Testis (tissue), 5 donors: ENCODE data around the gene ZNF93. TPM values are rescaled to one million over a fixed set of nuclear protein-coding genes. Genes with fewer than 3 reads are reported as not detected.
"Not testable (repeated sequence)": the region's sequence is repeated elsewhere in the genome, so short reads cannot be mapped to it uniquely, and the experiment has no call there.

ENCODE experiments used
- DNase-seq: peaks from one replicate; pipeline ENCODE4 v3.0.0-alpha.2; 2019
- H3K27ac ChIP-seq, 2 donors: fragments of 200-600 bp; sonication (generic); one replicate each; pipeline ENCODE4 v1.5.1; 2019
- H3K27me3 ChIP-seq: fragments of 200-600 bp; sonication (generic); one replicate; pipeline ENCODE4 v1.5.1; 2019
- H3K36me3 ChIP-seq: fragments of 200-600 bp; sonication (generic); one replicate; pipeline ENCODE4 v1.5.1; 2017; ENCODE audit warnings: low read depth; ENCODE audit errors: missing control alignments
- H3K4me1 ChIP-seq: fragments of 200-600 bp; sonication (generic); one replicate; pipeline ENCODE4 v1.5.1; 2019
- H3K4me3 ChIP-seq, 2 donors: fragments of 200-600 bp; sonication (generic); one replicate each; pipeline ENCODE4 v1.5.1; 2017 to 2019
- H3K9me3 ChIP-seq: fragments of 200-600 bp; sonication (generic); one replicate; pipeline ENCODE4 v1.5.1; 2017
- POLR2A ChIP-seq: fragments of 450-650 bp; IDR thresholded peaks from one replicate; pipeline ENCODE4 v1.6.1; 2017; ENCODE audit warnings: antibody characterized with exemption, mild to moderate bottlenecking, moderate library complexity
- WGBS, 2 donors: methylation state at CpG; one replicate each; pipeline ENCODE4 v1.1.5; 2018; 5-methylcytosine and 5-hydroxymethylcytosine counted together
- intact Hi-C: fragments of 100-400 bp; cut with DNase I; formaldehyde crosslinking; loops from one replicate; pipeline ENCODE4 v1.15.1; 2023; ENCODE audit warnings: low total_unique reads
- long read RNA-seq, 2 donors: transcript quantifications; one replicate each; lab custom pipeline, GENCODE V29; 2026
- polyA plus RNA-seq: library from polyadenylated mRNA; stranded (reverse); fragments of 350-450 nt; fragmentation: Illumina TruSeq; extraction: RNeasy Lipid Tissue Mini Kit (QIAGEN cat#74804); gene quantifications from one replicate; pipeline ENCODE4 v1.2.3, GENCODE V29; 2014; ENCODE audit warnings: low read depth, low replicate concordance; ENCODE audit not compliant: insufficient read depth
- total RNA-seq, 2 donors: library from RNA; depleted of rRNA; stranded (reverse); fragments of >200 nt; gene quantifications; one replicate each; pipeline ENCODE4 v1.2.3, GENCODE V29; 2016
- TF ChIP-seq, protein P1 (sequence below), 3 experiments: fragments of 450-650 bp in 2 of 3; fragments of 200-600 bp in 1 of 3; sonication (generic) in 1 of 3; IDR thresholded peaks; one replicate each; pipeline ENCODE4 v1.5.1; 2016 to 2019; ENCODE audit warnings: antibody characterized with exemption in 3 of 3, mild to moderate bottlenecking in 2 of 3, moderate library complexity in 1 of 3

ZNF93 gene
- total RNA-seq: 10 to 100 TPM; 10.7 to 14.1 TPM
- 4.9 TPM for polyA plus RNA-seq
- long read RNA-seq, donor 1, partial matches to known transcripts: 0 of 4 reads
- long read RNA-seq, donor 1, other reads (novel, unspliced or antisense): 0 of 4 reads
- long read RNA-seq, donor 2, transcript ZNF93-201 (4 exons, 2,648 nt): major isoform, 8 of 9 reads
- long read RNA-seq, donor 2, partial matches to known transcripts: 0 of 9 reads
- long read RNA-seq, donor 2, other reads (novel, unspliced or antisense): 0 of 9 reads

- peaks cover 9% of the 10 kb centered on the region for H3K4me1 ChIP-seq
- TF ChIP-seq, protein P1, sequence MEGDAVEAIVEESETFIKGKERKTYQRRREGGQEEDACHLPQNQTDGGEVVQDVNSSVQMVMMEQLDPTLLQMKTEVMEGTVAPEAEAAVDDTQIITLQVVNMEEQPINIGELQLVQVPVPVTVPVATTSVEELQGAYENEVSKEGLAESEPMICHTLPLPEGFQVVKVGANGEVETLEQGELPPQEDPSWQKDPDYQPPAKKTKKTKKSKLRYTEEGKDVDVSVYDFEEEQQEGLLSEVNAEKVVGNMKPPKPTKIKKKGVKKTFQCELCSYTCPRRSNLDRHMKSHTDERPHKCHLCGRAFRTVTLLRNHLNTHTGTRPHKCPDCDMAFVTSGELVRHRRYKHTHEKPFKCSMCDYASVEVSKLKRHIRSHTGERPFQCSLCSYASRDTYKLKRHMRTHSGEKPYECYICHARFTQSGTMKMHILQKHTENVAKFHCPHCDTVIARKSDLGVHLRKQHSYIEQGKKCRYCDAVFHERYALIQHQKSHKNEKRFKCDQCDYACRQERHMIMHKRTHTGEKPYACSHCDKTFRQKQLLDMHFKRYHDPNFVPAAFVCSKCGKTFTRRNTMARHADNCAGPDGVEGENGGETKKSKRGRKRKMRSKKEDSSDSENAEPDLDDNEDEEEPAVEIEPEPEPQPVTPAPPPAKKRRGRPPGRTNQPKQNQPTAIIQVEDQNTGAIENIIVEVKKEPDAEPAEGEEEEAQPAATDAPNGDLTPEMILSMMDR (IDR thresholded peaks at IDR 0.05): no peak
- peak; percentile 66 for TF ChIP-seq POLR2A
- peak within 1 kb of the TSS; percentile 70 to 83 for H3K4me3 ChIP-seq
- WGBS, 2 donors: 1% methylated on average over 18 to 34 of the region's 35 CpGs
- DNase-seq: peak; percentile 98
- H3K9me3 ChIP-seq: no peaks in the 10 kb centered on the region
- H3K27ac ChIP-seq: peak within 1 kb of the TSS; percentile 75 to 91
- intact Hi-C loops: no loop called here
- H3K27me3 ChIP-seq: no peaks in the 10 kb centered on the region
- no peaks in the 10 kb centered on the region for H3K36me3 ChIP-seq
Observed at GRCh38 chr19:19900729-19901444, at the start of gene ZNF93. Gene ZNF93, plus strand, starts transcription at chr19:19900946. Its CDS starts 143 bp downstream, at chr19:19901089.

DNA sequence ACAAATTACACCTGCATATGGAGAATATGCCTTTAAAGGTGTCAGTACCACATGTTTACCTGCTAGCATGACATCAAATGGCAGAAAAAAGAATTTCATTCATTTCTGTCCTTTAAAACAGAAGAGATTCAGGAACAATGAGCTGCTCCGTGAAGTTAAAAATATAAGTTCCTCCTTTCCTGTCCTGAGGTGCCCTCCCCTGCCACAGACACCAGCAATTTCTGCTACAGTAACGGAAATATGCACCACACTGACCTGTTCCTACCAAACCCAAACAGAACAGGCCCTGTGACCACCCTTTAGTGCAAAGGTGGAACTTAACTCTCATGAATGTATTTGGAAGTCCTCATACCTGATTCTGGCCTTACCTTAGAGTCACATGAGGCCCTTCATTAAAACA, 49.0 kb upstream of the ZNF93 start:
- H3K4me3 ChIP-seq, H3K9me3 ChIP-seq, intact Hi-C loops, H3K36me3 ChIP-seq, H3K27me3 ChIP-seq, H3K4me1 ChIP-seq, H3K27ac ChIP-seq, DNase-seq: not testable (repeated sequence)
- 77 to 79% methylated on average over 2 of the region's 2 CpGs for WGBS, 2 donors

DNA sequence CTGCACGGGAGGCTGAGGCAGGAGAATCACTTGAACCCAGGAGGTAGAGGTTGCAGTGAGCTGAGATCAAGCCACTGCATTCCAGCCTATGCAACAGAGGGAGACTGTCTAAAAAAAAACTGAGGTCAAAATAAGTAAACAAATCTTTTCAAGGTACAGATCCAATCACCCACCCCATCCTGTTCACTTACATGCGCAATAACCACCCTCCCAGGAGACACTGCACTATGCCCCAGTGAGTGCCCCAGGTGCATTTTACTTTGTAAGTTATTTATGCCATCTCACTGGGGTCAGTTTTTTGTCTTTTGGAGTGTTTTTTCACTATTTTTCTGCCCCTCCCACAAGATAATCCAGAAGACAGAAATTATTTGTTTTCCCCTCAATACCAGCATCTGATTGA, 42.0 kb upstream of the ZNF93 start:
- H3K27ac ChIP-seq: no peak overlapping the region
- H3K36me3 ChIP-seq: no peaks in the 10 kb centered on the region
- no peaks in the 10 kb centered on the region for H3K27me3 ChIP-seq
- H3K9me3 ChIP-seq: no peaks in the 10 kb centered on the region
- TF ChIP-seq, protein P1 (IDR thresholded peaks at IDR 0.05): no peak
- no peak for TF ChIP-seq POLR2A
- DNase-seq: no peak
- no peak overlapping the region for H3K4me3 ChIP-seq
- WGBS, 2 donors: 91 to 97% methylated on average over 2 of the region's 2 CpGs
- intact Hi-C loops: no loop called here
- no peaks in the 10 kb centered on the region for H3K4me1 ChIP-seq

- Histone ChIP-seq H3K9me3 (no peaks in the 10 kb centered on the region), H3K36me3 (no peaks in the 10 kb centered on the region), H3K27me3 (no peaks in the 10 kb centered on the region), H3K4me3 (peak overlapping the region; percentile 0 to 30), H3K27ac (no peak overlapping the region), H3K4me1 (no peaks in the 10 kb centered on the region)
- intact Hi-C loops: no loop called here
- no peak for TF ChIP-seq POLR2A
- DNase-seq: peak; percentile 88
- 5 to 8% methylated on average over 7 to 29 of the region's 29 CpGs for WGBS, 2 donors
Observed at GRCh38 chr19:19860756-19861390, 39.9 kb upstream of the ZNF93 start.

DNA sequence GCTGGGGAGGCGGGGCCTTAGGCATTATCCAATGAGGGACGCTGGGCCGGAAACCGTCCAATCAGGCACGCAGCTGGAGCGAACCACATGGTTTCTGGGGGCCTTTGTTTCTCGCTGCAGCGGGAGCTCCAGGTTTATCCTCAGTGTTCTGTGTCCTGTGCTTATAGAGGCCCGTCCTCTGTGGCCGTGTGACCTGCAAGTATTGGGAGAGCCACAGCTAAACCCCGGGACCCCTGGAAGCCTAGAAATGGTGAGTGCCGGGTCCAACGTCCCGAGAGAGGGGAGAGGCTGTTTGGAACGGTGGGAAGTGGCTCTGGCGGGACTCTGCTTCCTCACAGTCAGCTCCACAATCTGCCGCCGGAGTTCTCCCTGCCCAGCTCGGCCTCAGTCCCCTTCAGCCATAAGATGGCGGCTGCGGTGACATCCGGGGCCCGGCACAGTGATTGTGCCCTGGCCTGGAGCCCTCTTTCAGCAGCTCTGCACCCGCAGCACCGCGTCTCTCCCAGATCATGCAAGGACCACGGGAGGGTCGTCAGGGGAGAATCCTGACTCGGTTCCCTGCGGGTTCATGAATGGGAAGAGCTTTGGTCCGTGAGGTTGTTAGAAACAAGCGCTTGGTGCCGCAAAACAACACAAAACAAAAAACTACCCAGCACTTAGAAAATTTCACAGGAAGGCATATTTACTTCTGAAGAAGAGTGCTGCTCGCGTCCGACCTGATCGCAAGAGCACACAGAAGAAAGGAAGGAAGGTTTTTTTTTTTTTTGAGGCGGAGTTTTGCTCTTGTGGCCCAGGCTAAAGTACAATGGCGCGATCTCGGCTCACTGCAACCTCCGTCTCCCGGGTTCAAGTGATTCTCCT, 34.8 kb upstream of the ZNF93 start, which contains the start of gene ZNF253:
Gene ZNF253, plus strand, starts transcription at position 133 of the 861 bp plus-strand sequence. Its CDS starts 115 bp downstream, at position 248.
- peak; percentile 89 for TF ChIP-seq POLR2A
- TF ChIP-seq, protein P1 (IDR thresholded peaks at IDR 0.05): peak in 1 of 3 experiments; percentile 3

More for the DNA sequence above, 34.8 kb upstream of the ZNF93 start, which contains the start of gene ZNF253:
- H3K4me3 ChIP-seq: peak within 1 kb of the TSS; percentile 68 to 77
- intact Hi-C loops: no loop called here
- WGBS, 2 donors: 0% methylated on average over 29 to 43 of the region's 43 CpGs
- peaks cover 4% of the 10 kb centered on the region for H3K4me1 ChIP-seq
- no peaks in the 10 kb centered on the region for H3K36me3 ChIP-seq
- H3K27me3 ChIP-seq: no peaks in the 10 kb centered on the region
- H3K27ac ChIP-seq: peak within 1 kb of the TSS; percentile 84 to 92
- no peaks in the 10 kb centered on the region for H3K9me3 ChIP-seq
- peak; percentile 99 for DNase-seq
